Sigmoid colon (tissue), 4 donors: ENCODE results near the gene IGFBPL1.

ENCODE experiments used
- CTCF ChIP-seq, 4 experiments: fragments of 450-650 bp in 3 of 4; fragments of 200-600 bp in 1 of 4; IDR thresholded peaks; one replicate each; pipeline ENCODE4 v1.5.1; 2016 to 2019; ENCODE audit warnings: antibody characterized with exemption in 4 of 4, mild to moderate bottlenecking in 3 of 4, moderate library complexity in 2 of 4
- EP300 ChIP-seq, 4 donors: sonication (generic); formaldehyde crosslinking; IDR thresholded peaks; one replicate each; pipeline ENCODE4 v1.6.1; 2017; ENCODE audit warnings: antibody characterized with exemption in 4 of 4
- POLR2A ChIP-seq, 2 donors: fragments of 450-650 bp; IDR thresholded peaks; one replicate each; pipeline ENCODE4 v1.6.1; 2016; ENCODE audit warnings: antibody characterized with exemption in 2 of 2, mild to moderate bottlenecking in 2 of 2, moderate library complexity in 2 of 2
- POLR2AphosphoS5 ChIP-seq, 4 donors: sonication (generic); formaldehyde crosslinking; IDR thresholded peaks; one replicate each; pipeline ENCODE4 v1.6.1; 2017; ENCODE audit warnings: antibody characterized with exemption in 4 of 4

DNA sequence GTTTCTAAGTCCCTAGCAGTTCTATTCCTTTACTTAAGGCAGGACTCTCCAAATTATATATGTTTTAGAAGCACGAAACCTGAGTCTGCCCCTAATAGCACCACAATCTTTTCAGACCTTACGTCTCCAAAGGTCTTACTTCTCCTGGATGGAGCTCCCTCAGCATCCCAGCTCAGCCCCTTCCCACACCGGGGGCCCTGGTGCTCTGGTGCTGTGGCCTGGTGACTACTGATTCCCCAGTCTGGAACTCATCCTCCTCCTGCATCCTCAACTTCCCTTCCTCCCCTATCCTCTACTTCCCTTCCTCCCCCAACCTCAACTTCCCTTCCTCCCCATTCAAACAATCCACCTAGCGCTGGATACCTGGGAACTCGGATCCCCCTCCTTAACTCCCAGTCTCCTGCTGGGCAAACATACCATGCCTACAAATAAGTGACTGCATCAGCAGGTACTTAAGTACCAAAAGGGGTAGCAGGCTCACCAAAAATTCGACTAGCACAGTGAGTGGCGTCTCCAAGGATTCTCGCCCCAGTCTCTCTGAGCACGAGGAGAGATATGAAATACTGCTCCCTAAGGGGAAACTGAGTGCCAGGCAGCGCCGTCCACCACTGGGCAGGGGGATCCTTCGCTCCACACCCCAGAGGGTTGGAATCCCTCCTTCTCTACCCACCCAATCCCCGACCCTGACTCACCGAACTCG, 831 bp downstream of the IGFBPL1 start:
- TF ChIP-seq CTCF (IDR thresholded peaks at IDR 0.05), result no peak
- TF ChIP-seq POLR2A (IDR thresholded peaks at IDR 0.05), result no peak
- TF ChIP-seq POLR2AphosphoS5 (IDR thresholded peaks at IDR 0.05), result no peak
- no peak for TF ChIP-seq EP300 (IDR thresholded peaks at IDR 0.05)
